ENCODE results near the gene KLF16.
A peak's percentile ranks its signal among the peaks of the same experiment; 100 is the strongest.

The KLF16 gene

DNA sequence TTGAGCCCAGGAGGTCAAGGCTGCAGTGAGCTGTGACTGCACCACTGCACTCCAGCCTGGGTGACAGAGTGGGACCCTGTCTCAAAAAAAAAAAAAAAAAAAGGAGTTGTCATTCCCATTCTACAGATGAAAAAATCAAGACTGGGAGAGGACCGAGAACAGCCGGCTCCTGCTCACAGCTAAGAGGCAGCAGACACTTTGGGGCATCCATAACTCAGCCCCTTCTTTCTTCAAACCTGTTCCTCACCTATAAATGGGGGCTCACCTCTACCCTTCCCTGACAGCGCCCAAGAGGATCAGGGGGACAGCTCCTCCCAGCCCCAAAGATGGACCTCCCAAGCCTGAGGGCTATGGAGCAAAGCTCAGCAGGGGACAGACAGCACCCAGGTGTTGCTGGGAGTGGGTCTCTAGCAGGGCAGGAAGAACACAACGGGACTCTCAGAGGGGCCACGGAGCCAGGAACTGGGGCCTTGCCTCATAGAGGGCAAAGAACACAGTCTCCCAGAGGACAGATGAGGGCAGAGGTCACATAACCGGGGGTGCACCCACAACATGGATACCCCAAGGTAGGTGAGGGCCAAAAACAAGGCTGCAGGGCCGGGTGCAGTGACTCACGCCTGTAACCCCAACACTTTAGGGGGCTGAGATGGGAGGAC, 3.4 kb upstream of the KLF16 start:
- no peak for DNase-seq

DNA sequence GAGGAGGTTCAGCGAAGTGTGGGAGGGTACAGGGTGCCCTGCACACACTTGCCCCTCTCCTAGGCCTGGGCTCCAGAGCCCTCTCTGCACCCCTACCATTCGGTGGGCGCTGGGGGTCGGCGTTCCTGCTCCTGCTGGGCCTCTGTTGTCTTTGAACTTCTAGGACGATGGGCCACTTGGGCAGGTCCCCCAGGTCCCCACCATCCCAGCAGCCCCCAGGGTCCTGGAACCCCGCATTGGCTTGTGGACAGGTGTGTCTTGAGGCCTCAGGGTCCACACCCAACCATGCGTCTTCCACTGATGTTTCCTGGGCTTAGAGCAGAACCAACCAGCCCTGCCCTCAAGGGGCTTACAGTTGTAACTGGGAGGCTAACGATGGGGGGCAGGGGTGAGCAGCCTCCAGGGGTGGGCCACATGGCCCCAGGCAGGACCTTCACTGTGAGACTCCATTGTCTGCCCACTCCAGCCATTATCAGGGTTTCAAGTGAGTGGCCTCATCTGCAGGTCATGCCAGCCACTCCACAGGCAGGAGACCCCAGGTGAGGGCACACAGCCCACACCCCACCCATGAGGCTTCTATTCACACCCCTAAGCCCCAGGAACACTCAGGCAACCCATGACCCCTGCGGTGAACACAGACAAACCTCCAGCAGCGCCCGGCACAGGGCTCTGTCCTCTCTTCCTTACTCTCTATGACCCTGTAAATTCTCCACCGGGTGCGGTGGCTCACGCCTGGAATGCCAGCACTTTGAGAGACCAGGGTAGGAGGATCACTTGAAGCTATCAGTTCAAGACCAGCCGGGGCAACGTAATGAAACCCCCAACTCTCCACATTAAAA, 2.0 kb upstream of the KLF16 start:
- no peak for DNase-seq

DNA sequence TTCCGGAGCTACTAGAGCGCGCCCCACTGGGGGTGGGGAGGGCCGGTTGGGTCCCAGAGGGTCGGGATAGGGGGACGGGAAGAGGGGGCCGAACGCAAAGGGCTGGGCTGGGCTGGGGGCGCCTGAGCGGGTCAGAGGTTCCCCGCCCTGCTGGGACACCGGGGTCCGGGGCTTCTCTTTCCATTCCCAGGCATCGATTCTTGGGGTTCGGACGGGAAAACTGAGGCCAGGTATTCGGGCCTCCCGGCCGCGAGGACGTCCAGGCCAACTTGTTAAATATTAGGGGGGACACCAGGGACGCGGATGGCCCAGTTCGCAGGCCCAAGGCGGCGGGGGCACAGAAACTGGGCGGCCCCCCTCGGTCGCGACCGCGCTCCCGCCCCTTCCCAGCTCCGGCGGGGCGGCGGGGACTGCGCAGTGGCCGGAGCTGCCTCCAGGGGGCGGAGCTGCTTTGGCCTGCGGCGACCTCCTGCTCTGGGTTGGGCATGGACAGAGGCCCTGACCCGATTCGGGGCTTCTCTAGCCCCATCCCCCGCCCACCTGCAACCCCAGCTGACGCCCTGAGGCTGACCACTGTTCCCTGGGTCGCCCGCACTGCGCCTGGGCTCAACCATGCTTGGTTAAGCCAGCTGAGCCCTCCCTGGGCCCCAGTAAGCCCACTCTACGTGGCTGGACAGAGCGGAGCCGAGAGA, 1.2 kb upstream of the KLF16 start:
- DNase-seq = no peak

DNA sequence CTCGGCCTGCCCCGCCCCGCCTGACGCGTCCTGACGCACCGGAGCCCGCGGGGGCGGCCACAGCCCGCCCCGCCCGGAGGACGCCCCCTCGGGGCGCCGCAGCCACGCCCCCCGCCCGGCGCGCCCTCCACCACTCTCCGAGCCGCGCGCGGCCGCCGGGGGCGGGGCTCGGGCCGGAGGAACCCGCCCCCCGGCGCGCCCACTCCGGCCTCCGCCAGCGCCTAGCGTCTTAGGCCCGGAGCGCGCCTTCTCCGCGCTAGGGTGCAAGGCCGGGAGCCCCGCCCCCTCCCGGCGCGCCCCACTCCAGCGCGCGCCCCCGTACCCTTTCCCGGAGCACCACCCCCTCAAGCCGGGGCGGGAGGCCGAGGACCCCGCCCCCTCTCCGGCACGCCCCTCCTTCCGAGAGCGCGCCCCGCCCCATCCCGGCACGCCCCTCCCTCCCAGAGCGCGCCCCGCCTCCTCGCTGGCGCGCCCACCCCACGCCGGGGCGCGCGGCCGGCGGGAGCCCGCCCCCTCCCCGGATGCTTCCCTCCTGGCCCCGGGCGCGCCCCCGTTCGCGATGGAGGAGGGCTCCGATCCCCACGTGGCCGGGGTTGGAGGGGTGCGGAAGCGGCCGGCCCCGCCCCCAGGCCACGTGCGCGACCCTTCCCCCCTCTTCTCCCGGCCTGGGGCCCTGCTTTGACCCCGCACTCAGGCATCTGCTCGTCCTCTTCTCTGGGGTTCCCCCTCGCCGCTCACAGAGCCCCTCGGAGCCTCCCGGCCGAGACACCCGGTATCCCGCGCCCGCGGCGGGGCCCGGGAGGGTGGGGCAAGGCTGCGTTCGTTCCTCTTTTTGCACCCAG, 480 bp upstream of the KLF16 start:
- peak; percentile 75 for DNase-seq

DNA sequence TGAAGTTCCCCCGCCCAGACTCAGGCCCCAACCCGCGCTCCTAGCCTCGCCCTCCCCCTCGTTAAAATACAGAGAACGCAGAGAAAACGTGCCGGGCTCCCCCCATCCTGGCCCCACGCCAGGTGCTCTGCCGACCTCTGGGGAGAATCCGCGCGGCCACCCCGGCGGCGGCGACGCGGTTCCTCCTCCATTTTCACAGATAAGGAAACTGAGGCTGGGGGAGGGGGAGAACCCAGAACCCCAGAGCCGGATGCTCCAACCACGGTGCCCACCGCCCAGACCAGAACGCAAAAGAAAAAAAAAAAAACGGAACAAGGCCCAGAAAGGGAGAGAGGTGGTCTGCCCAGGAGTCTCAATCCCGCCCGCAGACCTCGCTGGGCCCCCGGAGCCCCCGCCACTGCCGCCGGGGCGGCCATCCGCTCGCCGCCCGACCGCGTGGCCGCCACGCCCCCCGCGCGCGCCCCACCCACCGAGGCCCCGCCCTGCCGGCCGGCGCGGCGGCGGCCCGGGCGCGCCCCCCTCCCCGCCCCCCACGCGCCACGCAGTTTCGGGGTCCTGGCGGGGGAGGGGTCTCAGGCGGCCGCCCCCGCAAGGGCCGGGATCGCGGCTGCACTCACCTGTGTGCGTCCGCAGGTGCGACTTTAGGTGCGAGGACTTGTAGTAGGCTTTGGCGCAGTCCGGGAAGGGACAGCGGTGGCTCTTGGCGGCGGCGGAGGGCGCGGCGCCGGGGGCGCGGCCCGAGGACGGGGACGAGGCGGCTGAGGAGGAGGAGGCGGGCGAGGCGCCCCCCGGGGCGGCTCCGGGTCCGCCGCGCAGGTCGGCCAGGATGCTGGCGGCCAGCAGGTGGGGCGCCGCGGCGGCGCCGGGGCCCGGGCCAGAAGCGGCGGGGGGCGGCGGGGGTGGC, 703 bp downstream of the KLF16 start:
- no peak for DNase-seq

DNA sequence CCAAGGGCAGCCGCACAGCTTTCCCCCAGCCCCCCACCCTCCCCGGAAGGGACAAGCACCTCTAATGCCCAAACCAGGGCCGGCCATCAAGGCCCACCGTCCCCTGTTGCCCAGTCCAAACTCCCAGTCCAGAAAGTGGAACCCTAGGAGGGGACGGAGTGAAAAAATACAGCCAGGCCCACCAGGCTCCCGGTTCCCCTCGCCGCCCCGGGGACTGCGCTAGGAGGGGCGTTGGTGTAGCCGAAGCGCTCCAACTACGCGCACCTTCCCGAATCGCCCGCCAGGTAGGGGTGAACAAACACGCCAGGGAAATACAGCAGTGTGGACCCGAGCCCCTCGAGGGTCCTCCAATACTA, 1.3 kb downstream of the KLF16 start:
- DNase-seq = no peak

DNA sequence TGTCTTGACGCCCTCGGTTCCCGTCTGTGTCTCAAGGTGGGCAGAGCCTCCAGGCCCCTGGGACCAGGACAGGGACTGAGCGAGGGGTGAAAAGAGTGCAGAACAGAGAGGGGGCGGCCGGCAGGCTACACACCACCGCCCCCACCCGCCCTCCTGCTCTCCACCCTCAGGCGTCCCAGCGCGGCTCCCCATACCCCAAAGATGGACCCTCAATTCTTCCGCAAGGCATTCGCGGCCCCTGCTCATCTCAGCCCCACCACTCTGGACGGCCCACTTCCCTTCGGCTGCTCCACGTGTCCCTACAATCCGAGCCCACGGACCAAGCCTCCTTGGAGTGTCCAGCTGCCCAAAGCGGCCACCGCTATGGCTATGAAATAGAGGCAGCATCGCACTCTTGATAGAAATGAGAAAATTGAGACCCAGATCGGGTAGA, 1.8 kb downstream of the KLF16 start:
- no peak for DNase-seq

DNA sequence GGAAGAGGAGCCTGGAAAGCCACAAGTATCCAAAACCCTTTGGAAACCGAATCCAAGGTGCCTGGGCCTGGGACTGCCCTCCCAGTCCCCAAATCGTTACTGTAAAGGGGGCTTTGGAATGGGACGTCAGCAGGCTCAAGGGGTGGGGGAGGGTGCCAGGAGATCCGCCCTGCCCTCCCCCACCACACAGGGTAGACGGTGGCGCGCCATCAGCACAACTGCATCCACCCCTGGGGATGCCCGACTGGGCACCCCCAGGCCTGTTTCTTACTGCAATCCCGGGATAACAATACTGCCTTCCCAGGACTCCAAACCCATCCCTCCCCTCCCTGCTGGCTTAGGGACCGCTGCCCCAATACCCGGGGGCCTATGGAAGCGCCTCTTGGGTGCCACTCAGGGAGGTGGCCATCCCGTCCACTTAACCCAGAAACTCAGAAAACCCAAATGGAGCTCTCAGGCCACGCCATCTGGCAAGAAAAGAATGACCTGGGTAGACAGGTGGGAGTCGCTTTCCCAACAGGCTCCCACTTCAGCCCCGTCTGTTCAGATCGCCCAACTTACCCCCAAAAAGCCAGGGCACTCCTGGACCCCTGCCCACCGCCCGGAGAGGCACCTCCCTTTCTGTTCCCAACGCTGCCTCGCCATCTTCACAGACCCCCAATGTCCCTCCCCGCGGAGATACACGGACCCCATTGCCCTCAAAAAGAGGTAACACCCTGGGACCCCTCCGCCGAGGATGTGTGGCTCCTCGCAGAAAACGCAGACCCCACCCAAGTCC, 2.4 kb downstream of the KLF16 start:
- DNase-seq = no peak

DNA sequence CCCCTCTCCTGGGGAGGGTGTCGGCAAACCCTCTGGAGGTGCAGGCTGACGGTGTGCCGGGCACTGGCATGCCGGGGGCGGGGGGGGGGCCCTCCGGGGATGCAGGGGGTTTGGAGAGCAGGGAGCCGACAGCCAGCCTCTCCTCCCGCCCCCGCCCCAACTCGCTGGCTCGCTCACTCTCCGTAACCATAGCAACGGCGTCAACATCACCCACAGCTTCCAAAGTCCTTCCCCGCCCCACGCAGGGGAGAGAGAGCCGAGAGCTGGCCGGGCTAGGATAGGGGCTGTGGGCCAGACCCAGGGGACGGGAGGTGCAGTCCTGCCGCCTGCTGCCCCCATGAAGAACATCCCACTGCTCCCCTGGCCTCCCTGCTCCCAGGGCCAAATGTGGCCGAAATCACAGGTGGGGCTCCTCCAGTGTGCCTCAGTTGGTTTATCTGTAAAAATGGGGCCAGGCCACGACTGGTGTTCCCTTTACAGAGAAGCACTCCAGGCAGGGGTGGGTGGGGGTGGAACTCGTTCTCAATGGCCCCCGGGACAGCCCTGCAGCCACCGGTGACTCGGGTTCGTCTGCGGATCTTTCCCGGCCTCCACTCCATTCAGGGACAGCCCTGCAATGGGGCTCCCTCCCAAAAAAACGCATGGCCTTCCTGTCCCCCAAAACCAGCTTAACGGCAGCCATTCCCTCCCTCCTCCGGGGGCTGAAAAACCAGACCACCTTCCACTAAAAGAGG, 3.2 kb downstream of the KLF16 start:
- DNase-seq = peak; percentile 13

DNA sequence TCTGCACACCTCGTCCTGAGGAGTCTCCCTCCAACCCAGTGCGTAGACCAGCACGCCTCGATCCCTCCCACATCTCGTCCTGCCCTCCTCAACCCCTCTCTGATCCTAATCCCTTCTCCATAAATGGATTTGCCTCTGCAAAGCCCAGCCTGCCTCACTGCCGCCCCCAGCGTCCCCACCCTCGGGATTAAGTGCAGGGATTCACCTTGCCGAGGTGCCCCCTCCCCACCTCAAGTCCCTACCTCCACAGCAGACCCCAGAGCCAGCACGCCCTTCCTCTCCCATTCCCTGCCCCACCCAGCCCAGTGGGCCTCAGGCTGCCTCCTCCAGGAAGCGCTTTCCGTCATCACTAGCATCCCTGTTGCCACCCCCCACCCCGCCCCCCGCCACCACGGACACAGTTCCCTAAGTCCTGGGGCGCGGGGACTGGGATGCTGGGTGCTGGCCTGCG, 4.0 kb downstream of the KLF16 start:
- DNase-seq = no peak

DNA sequence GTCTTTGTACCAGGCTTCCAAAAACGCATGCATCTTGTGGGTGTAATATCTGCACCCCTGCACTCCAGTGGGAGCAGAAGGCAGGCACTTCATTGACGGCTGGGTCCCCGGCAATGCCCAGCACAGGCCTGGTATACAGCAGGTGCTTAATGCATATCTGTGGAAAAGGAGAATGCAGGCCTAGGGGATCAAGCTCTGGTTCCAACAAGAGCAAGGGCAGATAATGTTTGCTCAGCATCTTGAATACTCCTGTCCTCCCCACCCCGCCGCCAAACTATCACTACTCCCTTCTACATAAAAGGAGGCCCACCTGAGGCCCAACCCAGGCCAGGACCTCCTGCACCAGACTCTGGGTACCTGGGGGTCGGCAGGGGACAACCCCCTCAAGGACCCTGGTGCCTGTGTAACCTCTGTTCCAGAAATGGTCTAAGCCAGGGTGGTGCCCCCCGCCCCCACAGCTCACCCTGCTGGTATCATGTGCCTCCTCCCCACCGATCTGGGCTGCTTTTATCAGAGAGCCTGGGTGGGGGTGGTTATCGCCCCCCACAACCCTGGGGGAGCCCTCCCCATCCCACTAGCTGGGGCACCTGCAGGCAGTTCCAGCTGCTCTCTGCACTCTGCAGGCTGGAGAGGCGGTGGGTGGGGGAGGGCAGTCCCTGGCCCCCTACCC, 4.8 kb downstream of the KLF16 start:
- DNase-seq = no peak

DNA sequence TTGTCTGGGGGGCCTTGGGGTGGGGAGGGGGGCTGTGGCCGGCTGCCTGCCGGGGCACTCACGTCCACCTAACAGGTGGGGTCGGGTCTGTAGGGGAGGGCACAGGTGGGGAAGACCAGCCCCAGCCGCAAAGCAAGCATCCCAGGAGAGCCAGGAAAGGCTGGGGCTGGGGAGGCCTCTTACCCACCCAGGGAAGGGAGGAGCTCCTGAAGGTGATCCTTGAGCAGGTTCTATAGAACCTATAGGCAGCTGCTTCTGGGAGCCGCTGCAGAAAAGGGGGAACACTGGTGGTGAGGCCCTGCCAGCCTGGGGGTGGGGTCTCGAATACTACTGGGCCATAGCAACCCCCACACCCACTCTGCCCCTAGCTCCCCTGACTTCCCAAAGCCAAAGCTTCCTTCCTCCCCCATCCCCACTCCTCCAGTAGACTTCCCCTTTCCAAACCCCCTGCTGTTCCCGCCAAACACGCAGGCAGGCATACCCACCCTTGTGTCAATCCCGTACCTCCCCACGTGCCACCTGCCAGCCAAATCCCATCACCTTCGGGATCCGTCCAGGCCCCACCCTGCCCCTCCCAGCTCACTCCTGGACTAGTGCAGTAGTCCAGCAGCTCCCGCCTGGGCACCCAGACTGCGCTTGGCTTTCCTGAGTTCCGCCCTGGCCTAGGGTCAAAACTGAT, 5.6 kb downstream of the KLF16 start:
- no peak for DNase-seq

DNA sequence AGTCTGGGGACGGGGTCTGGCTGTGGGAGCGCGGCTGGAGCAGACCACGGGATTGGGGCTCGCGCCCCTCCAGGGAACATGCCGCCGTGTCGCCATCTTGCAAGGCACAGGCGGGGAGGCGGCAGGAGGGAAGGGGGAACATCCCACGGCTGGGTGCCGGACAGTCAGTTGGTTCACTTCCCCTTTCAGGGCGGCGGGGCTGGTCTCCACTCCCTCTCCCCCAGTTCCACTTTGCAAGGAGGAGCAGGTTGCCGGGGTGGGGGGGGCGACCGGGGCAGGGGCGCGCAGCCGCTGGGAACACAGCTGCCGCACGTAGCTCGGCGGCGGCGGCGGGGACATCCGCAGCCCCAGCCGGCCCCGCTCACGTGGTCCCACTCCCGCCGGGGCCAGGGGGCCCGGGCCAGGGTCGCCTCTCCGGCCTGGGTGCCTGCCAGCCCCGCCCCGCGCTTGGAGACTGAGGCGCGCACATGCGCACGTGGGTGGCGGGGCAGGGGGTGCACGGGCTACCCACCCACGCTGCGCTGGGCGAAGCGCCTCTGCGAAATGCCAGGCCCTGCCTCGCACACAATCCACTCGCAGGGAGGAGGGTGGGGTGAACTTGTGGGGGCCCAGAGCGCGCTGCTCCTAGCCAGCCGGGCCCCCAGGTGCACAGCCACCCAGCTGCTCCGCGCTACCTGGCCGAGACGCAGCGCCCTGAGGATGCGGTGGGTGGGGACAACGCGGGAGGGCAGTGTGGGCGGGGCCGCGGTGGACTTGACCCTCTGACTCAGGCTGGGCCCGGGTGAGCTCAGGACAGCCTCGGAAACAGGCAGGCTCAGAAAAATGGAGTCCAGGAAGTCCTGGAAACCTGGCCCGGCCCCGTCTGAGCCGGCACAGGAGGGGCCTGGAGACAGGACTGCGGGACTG, 6.4 kb downstream of the KLF16 start:
- DNase-seq = no peak

DNA sequence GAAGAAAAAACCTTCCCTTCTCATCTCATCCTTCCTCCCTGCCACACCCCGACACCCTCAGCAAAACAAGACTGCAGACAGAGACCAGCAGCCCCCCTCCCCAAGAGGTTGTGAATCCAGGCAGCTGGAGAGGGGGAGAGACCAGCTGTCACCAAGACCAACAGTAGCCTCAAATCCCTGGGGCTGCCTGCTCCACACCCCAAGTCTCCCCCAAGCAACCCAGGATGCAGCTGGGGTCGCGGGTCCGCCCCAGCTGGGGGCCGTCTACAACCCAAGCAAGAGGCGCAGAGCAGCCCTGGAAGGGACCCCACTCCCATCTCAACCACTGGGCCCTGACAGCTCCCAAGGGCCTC, 7.1 kb downstream of the KLF16 start:
- DNase-seq = no peak

DNA sequence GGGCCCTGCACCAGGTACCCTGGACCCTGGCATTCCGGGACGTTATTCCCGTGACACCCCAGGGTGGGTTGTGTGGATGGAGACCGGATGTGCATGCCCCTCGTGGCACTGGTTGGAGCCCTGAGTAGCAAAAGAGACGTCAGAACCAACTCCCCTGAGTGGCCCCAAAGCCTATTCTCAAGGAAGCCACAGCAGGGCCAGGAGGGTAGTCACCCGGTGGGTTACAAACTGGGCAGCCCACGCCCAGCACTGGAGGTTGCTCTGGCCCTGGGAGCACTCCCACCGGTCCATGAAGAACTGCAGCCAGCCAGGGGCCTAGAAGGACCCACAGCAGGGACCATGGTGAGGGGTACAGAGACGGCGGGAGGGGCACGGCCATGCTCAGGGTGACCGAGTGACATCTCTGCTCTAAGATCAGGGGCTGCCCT, 7.5 kb downstream of the KLF16 start:
- no peak for DNase-seq

DNA sequence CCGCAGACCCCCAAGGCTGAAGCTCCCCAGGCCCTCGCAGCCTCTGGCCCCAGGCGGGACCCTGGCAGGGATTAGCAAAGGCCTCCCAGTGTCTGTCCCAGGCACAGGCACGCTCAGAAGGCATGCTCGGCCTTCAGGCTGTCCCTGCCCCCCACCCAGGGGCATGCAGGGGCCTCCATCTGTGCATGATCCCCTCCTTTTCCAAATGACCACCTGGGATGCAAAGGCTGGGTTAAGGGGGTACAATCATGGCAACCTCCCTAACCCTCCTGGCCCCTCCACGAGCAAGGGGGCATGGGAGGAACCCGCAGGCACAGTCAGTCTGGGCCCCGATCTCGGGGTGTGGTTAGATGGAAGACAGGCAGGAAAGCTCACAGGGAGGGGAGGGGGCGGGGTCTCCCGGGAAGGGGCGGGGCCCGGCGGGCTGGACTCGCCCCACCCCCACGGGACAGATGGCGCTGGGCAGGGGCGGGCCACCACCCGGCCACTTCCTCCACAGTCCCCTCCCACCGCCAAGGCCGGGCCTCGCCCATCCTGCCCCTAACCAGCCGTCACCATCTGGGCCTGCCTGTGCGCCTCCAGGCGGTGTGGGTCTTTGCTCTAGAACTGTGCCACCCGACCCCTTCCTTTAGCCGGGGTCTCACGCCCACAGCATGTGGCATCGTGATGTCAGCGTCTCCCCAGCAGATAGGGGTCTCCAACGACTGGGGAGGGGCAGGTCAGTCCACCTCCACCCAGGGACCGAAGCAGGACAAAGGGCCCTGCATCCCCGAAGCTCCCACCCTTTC, 8.1 kb downstream of the KLF16 start:
- DNase-seq = peak; percentile 44

DNA sequence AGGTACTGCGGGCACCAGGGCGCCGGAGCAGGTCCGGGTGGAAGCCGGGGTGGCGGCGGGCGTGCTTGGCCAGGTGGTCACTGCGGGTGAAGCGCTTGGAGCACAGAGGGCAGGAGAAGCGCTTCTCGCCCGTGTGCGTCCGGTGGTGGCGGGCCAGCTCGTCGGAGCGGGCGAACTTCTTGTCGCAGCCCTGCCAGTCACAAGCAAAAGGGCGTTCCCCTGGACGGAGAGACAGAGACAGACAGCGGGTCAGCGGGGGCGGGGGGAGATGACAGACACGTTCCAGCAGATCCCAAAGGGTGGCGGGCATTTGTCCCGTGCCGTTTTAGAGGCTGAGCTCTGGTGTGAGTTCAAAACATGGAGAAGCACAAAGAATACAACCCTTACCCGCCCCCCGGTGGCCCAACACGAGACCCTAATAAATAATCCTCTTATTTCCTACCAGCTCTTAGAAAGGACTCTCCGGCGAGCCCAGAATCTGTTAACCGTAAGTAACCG, 8.8 kb downstream of the KLF16 start:
- no peak for DNase-seq
